Measurements from ENCODE around the gene SLC22A23. TPM values are rescaled to one million over a fixed set of nuclear protein-coding genes. Genes with fewer than 3 reads are reported as not detected.
A peak's percentile ranks its signal among the peaks of the same experiment; 100 is the strongest.

SLC22A23 gene
- total RNA-seq, 2 experiments from 2014 or later = 13.4 to 13.6 TPM

DNA sequence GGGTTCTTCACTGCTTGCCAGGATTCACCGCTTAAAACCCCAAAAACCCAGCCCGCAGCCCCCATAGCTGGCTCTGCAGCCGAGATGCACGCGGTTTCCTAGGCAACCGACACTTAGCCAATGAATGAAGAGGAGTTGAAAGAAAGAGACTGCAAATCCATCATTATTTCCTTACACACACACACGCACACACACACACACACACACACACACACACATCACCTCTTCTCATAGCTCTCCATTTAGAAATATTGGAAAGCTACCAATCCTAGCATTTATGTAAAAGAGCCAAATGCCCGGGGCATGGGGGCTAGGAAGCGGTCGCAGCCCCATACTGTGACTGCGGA, 226.0 kb downstream of the SLC22A23 start:
- H3K9me3 Mint-ChIP-seq = no peaks in the 10 kb centered on the region
- peaks cover 55% of the 10 kb centered on the region for H3K4me1 ChIP-seq (ENCODE audit: insufficient read depth, low read length)

DNA sequence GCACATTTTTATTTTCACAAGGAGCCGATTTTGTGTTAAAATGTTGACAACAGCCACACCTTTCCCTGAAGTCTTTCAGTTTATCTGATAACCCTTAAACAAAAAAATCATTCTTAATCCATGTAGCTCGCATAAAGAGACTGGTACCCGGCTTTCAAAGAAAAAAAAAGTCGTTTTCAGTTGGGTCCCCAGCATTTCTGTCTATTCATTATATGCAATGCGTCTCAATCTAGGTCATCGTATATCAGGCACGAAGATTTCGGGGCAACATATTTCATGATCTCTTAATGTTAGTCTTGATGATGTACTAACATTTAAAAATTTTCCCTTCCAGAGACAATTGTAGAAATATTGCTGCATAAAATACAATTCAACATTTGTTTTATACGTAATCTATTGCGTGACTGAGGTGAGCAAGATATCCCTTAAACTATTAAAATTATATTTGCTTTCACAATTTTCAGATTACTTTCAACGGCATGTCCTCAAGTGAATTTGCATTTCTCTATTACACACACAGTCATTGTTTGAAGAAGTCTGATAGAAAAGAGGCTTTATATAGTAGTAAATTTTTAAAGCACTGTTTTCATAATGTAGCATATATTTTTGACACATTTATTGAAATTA, 226.5 kb downstream of the SLC22A23 start:
- H3K4me3 Mint-ChIP-seq = peak overlapping the region; percentile 38
- peaks cover 91% of the 10 kb centered on the region for H3K27me3 Mint-ChIP-seq
- ChIA-PET CTCF (interaction anchor here (0.6 to 2.2 kb wide), 3 partner anchors 21 to 875 kb away, joined by 3 to 7 read pairs (median 4); partner anchors contain the start of gene TUBB2A), POLR2A (interaction anchor here (1.0 kb wide), 1 partner anchor 21 kb away, joined by 5 read pairs; no protein-coding TSS in a partner anchor)
- Histone ChIP-seq H3K27ac (ENCODE audit: low read depth in 1 of 2, low read length in 2 of 2) (no peak overlapping the region), H3K4me3 (ENCODE audit: low read length) (no peak overlapping the region), H3K4me1 (ENCODE audit: insufficient read depth, low read length) (peaks cover 55% of the 10 kb centered on the region), H3K36me3 (ENCODE audit: insufficient read depth, low read length) (no peaks in the 10 kb centered on the region), H3K27me3 (ENCODE audit: control insufficient read depth in 1 of 2, insufficient read depth in 2 of 2, low read length in 2 of 2) (peaks cover 82 to 84% of the 10 kb centered on the region in 2 experiments), H3K9me3 (ENCODE audit: control insufficient read depth in 1 of 2, insufficient read depth in 1 of 2, low read length in 2 of 2) (peaks cover 0 to 43% of the 10 kb centered on the region in 2 experiments)
- intact Hi-C loops (cut with DNase I, micrococcal nuclease) = loop anchor here in 1 of 2 experiments (2.0 kb wide), 1 partner anchor 20 kb away; no protein-coding TSS in a partner anchor
- H3K4me1 Mint-ChIP-seq (ENCODE audit: low read depth) = peaks cover 57% of the 10 kb centered on the region
- H3K27ac Mint-ChIP-seq = no peak overlapping the region
- ATAC-seq (ENCODE audit: poor library complexity) (no peak), DNase-seq (no peak)
- H3K36me3 Mint-ChIP-seq (ENCODE audit: low read depth) = no peaks in the 10 kb centered on the region
- TF ChIP-seq, protein P1, sequence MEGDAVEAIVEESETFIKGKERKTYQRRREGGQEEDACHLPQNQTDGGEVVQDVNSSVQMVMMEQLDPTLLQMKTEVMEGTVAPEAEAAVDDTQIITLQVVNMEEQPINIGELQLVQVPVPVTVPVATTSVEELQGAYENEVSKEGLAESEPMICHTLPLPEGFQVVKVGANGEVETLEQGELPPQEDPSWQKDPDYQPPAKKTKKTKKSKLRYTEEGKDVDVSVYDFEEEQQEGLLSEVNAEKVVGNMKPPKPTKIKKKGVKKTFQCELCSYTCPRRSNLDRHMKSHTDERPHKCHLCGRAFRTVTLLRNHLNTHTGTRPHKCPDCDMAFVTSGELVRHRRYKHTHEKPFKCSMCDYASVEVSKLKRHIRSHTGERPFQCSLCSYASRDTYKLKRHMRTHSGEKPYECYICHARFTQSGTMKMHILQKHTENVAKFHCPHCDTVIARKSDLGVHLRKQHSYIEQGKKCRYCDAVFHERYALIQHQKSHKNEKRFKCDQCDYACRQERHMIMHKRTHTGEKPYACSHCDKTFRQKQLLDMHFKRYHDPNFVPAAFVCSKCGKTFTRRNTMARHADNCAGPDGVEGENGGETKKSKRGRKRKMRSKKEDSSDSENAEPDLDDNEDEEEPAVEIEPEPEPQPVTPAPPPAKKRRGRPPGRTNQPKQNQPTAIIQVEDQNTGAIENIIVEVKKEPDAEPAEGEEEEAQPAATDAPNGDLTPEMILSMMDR (IDR thresholded peaks at IDR 0.05) = no peak
- no peaks in the 10 kb centered on the region for H3K9me3 Mint-ChIP-seq

More for the DNA sequence above, 226.0 kb downstream of the SLC22A23 start:
- POLR2A ChIA-PET = interaction anchor here (1.1 kb wide), 1 partner anchor 10 kb away, joined by 3 read pairs; no protein-coding TSS in a partner anchor
- Histone ChIP-seq H3K27me3 (ENCODE audit: control insufficient read depth in 1 of 2, insufficient read depth in 2 of 2, low read length in 2 of 2) (peaks cover 82 to 84% of the 10 kb centered on the region in 2 experiments), H3K36me3 (ENCODE audit: insufficient read depth, low read length) (no peaks in the 10 kb centered on the region), H3K27ac (ENCODE audit: low read depth in 1 of 2, low read length in 2 of 2) (no peak overlapping the region), H3K4me3 (ENCODE audit: low read length) (no peak overlapping the region), H3K9me3 (ENCODE audit: control insufficient read depth in 1 of 2, insufficient read depth in 1 of 2, low read length in 2 of 2) (peaks cover 0 to 43% of the 10 kb centered on the region in 2 experiments)
- H3K27ac Mint-ChIP-seq = no peak overlapping the region
- TF ChIP-seq, protein P1 (IDR thresholded peaks at IDR 0.05) = no peak
- DNase-seq = peak in 1 of 14 experiments; percentile 20
- intact Hi-C loops (cut with DNase I, micrococcal nuclease) = loop anchor here in 1 of 2 experiments (2.0 kb wide), 1 partner anchor 20 kb away; no protein-coding TSS in a partner anchor
- H3K27me3 Mint-ChIP-seq = peaks cover 92% of the 10 kb centered on the region
- CTCF ChIA-PET = interaction anchor here (0.9 to 2.2 kb wide), 3 partner anchors 21 to 74 kb away, joined by 3 to 7 read pairs (median 4); partner anchors contain the start of gene TUBB2A
- H3K4me1 Mint-ChIP-seq (ENCODE audit: low read depth) = peaks cover 57% of the 10 kb centered on the region
- H3K4me3 Mint-ChIP-seq = peak overlapping the region; percentile 38
- H3K36me3 Mint-ChIP-seq (ENCODE audit: low read depth) = no peaks in the 10 kb centered on the region
- no peak for ATAC-seq (ENCODE audit: poor library complexity)

DNA sequence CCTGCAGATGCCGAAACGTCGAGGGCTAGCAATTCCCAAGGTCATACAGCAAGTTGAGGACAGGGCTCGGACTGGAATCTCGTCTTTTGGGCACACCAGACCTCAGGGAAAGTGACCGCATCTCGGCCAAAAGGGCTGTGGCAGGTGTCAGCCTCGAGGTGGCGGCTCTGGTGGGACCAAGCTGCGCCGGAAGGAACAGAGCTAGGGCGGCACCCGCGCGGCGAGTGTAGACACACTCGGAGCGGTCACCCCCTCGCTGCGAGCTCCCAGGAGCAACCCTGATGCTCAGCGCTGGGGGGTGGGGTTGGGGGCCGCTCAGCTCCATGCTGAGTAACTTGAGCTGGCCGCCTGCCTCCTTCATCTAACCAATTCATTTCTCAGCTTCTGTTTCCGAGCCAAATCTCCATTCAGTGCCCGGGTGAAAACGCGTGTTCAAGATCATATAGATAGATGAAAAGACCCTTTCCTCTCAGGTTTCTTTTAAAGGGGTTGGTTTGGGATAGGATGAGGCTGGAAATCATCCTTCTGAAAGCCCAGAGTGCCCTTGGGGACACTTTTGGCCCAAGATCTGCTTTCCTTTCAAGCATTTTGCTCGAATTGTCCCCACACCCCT, 227.2 kb downstream of the SLC22A23 start:
- peak; percentile 43 for ATAC-seq (ENCODE audit: poor library complexity)
- H3K36me3 ChIP-seq (ENCODE audit: insufficient read depth, low read length) = no peaks in the 10 kb centered on the region
- peaks cover 55% of the 10 kb centered on the region for H3K4me1 ChIP-seq (ENCODE audit: insufficient read depth, low read length)
- Mint-ChIP-seq H3K27ac (no peak overlapping the region), H3K4me1 (ENCODE audit: low read depth) (peaks cover 57% of the 10 kb centered on the region), H3K4me3 (peak overlapping the region; percentile 38), H3K36me3 (ENCODE audit: low read depth) (no peaks in the 10 kb centered on the region), H3K27me3 (peaks cover 88% of the 10 kb centered on the region), H3K9me3 (no peaks in the 10 kb centered on the region)
- POLR2A ChIA-PET = interaction anchor here (1.0 kb wide), 1 partner anchor 22 kb away, joined by 5 read pairs; no protein-coding TSS in a partner anchor
- TF ChIP-seq, protein P1 (IDR thresholded peaks at IDR 0.05) = no peak
- DNase-seq = peak in 7 of 14 experiments; percentile 19 to 54 (median 46)
- CTCF ChIA-PET = interaction anchor here (0.8 to 2.2 kb wide), 3 partner anchors 17 to 72 kb away, joined by 3 to 7 read pairs (median 4); partner anchors contain the start of gene TUBB2A
- intact Hi-C loops (cut with DNase I, micrococcal nuclease) = loop anchor here in 1 of 2 experiments (2.0 to 5.0 kb wide), 2 partner anchors 21 to 67 kb away; no protein-coding TSS in a partner anchor
- H3K27me3 ChIP-seq (ENCODE audit: control insufficient read depth in 1 of 2, insufficient read depth in 2 of 2, low read length in 2 of 2) = peaks cover 78 to 80% of the 10 kb centered on the region in 2 experiments
- no peak overlapping the region for H3K27ac ChIP-seq (ENCODE audit: low read depth in 1 of 2, low read length in 2 of 2)
- H3K4me3 ChIP-seq (ENCODE audit: low read length) = peak overlapping the region; percentile 45
- peaks cover 0 to 43% of the 10 kb centered on the region in 2 experiments for H3K9me3 ChIP-seq (ENCODE audit: control insufficient read depth in 1 of 2, insufficient read depth in 1 of 2, low read length in 2 of 2)
